Astrocyte (in vitro differentiated cells and primary cell): ENCODE data around the gene MRPL10. TPM values are rescaled to one million over a fixed set of nuclear protein-coding genes. Genes with fewer than 3 reads are reported as not detected.

Experiments
- DNase-seq: peaks from one replicate; pipeline ENCODE4 v3.0.0-alpha.2; 2010; ENCODE audit warnings: low read depth
- FAIRE-seq: peaks from 2 replicates; lab custom pipeline; 2011; peaks lifted over from hg19 to GRCh38; lab: Jason Lieb, UNC
- H2AFZ ChIP-seq: 2 replicates; pipeline ENCODE4 v1.6.0; 2012; ENCODE audit warnings: low read depth, low read length, inconsistent platforms
- H3K27ac ChIP-seq: 2 replicates; pipeline ENCODE4 v1.5.1; 2011; ENCODE audit warnings: low read depth, low read length, inconsistent platforms
- H3K27me3 ChIP-seq: 2 replicates; pipeline ENCODE4 v1.6.0; 2011; ENCODE audit warnings: low read length, inconsistent platforms; ENCODE audit not compliant: insufficient read depth
- H3K36me3 ChIP-seq: 2 replicates; pipeline ENCODE4 v1.5.1; 2011; ENCODE audit warnings: low read length, inconsistent platforms; ENCODE audit not compliant: insufficient read depth
- H3K4me1 ChIP-seq: 2 replicates; pipeline ENCODE4 v1.5.1; 2011; ENCODE audit warnings: low read length, inconsistent platforms; ENCODE audit not compliant: insufficient read depth
- H3K4me2 ChIP-seq: 2 replicates; pipeline ENCODE4 v1.6.0; 2012; ENCODE audit warnings: low read length, inconsistent platforms
- H3K4me3 ChIP-seq: 2 replicates; pipeline ENCODE4 v1.5.1; 2011; ENCODE audit warnings: low read depth, mild to moderate bottlenecking, low read length, inconsistent platforms; ENCODE audit not compliant: insufficient read depth
- H3K79me2 ChIP-seq: 2 replicates; pipeline ENCODE4 v1.6.0; 2012; ENCODE audit warnings: mild to moderate bottlenecking, low read length, inconsistent platforms; ENCODE audit not compliant: insufficient read depth
- H3K9ac ChIP-seq: 2 replicates; pipeline ENCODE4 v1.6.0; 2012; ENCODE audit warnings: mild to moderate bottlenecking, low read length, inconsistent platforms
- H3K9me3 ChIP-seq: 2 replicates; pipeline ENCODE4 v1.5.1; 2012; ENCODE audit warnings: low read depth, mild to moderate bottlenecking, low read length, inconsistent platforms; ENCODE audit not compliant: insufficient read depth
- H4K20me1 ChIP-seq: 2 replicates; pipeline ENCODE4 v1.6.0; 2012; ENCODE audit warnings: low read length, inconsistent platforms; ENCODE audit not compliant: insufficient read depth
- H3K27ac Mint-ChIP-seq: one replicate; pipeline ENCODE4 v1.8.0; 2021; ENCODE audit warnings: mild to moderate bottlenecking, mixed read lengths; ENCODE audit not compliant: unreplicated experiment
- H3K27me3 Mint-ChIP-seq: one replicate; pipeline ENCODE4 v1.8.0; 2021; ENCODE audit warnings: low read depth, mixed read lengths; ENCODE audit not compliant: unreplicated experiment
- H3K36me3 Mint-ChIP-seq: one replicate; pipeline ENCODE4 v1.8.0; 2021; ENCODE audit warnings: low read depth, mixed read lengths; ENCODE audit not compliant: unreplicated experiment
- H3K4me1 Mint-ChIP-seq: one replicate; pipeline ENCODE4 v1.8.0; 2021; ENCODE audit warnings: low read depth, mixed read lengths; ENCODE audit not compliant: unreplicated experiment
- H3K4me3 Mint-ChIP-seq: one replicate; pipeline ENCODE4 v1.8.0; 2021; ENCODE audit warnings: mild to moderate bottlenecking, moderate library complexity, mixed read lengths; ENCODE audit not compliant: unreplicated experiment
- H3K9me3 Mint-ChIP-seq: one replicate; pipeline ENCODE4 v1.8.0; 2021; ENCODE audit warnings: mild to moderate bottlenecking, mixed read lengths; ENCODE audit not compliant: unreplicated experiment
- CTCF ChIP-seq: IDR thresholded peaks from 2 replicates; pipeline ENCODE4 v1.5.1; 2011; ENCODE audit warnings: low read depth, mild to moderate bottlenecking, inconsistent platforms, low read length, moderate library complexity; ENCODE audit not compliant: insufficient read depth
- EZH2 ChIP-seq: IDR thresholded peaks from 2 replicates; pipeline ENCODE4 v1.6.1; 2012; ENCODE audit warnings: mild to moderate bottlenecking, low read length, inconsistent platforms; ENCODE audit not compliant: insufficient read depth
- total RNA-seq: library from RNA; stranded (reverse); gene quantifications from 2 replicates; pipeline ENCODE4 v1.2.1, GENCODE V29; 2021

The MRPL10 gene
- total RNA-seq, 1 donor from 2014 or later, result 33.2 TPM

- Histone ChIP-seq H3K27ac (no peak overlapping the region), H3K9ac (no peak overlapping the region), H3K27me3 (no peaks in the 10 kb centered on the region), H3K79me2 (peaks cover 8% of the 10 kb centered on the region), H2AFZ (no peak overlapping the region), H4K20me1 (peaks cover 10% of the 10 kb centered on the region), H3K4me3 (no peak overlapping the region), H3K4me2 (no peak overlapping the region), H3K36me3 (peaks cover 35% of the 10 kb centered on the region), H3K9me3 (no peaks in the 10 kb centered on the region), H3K4me1 (peaks cover 15% of the 10 kb centered on the region)
- Mint-ChIP-seq H3K27me3 (no peaks in the 10 kb centered on the region), H3K9me3 (no peaks in the 10 kb centered on the region), H3K4me3 (no peak overlapping the region), H3K4me1 (peaks cover 6% of the 10 kb centered on the region), H3K36me3 (peaks cover 18% of the 10 kb centered on the region), H3K27ac (no peak overlapping the region)
- TF ChIP-seq EZH2, result no peak
- no peak for TF ChIP-seq CTCF
- DNase-seq, result no peak
- FAIRE-seq, result no peak
Observed at GRCh38 chr17:47823519-47823918, 7.8 kb downstream of the MRPL10 start.

DNA sequence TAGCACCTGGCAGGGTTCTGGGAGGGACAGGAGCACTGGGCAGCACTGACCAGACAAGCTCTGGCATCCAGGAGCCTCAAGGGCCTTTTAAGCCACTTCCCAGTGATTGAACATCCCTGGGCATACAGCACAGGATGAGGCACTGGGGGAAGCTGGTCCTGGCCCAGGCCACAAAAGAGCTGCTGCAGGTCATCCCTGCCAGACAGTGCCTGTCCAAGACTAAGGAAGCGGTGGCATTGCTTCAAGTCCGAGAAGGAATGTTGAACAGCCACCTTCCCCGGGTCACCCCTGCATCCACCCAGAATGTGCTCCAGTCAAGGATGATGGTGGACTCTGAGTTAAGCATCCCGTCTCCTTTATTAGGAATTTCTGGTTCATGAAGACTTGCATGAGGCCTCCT, 8.6 kb downstream of the MRPL10 start:
- Histone ChIP-seq H3K4me1 (peaks cover 15% of the 10 kb centered on the region), H3K9ac (no peak overlapping the region), H4K20me1 (peaks cover 10% of the 10 kb centered on the region), H3K4me2 (no peak overlapping the region), H2AFZ (no peak overlapping the region), H3K9me3 (no peaks in the 10 kb centered on the region), H3K4me3 (no peak overlapping the region), H3K27me3 (no peaks in the 10 kb centered on the region), H3K79me2 (peaks cover 4% of the 10 kb centered on the region), H3K27ac (no peak overlapping the region), H3K36me3 (peaks cover 32% of the 10 kb centered on the region)
- DNase-seq (no peak), FAIRE-seq (no peak)
- Mint-ChIP-seq H3K4me1 (peaks cover 6% of the 10 kb centered on the region), H3K27ac (no peak overlapping the region), H3K27me3 (no peaks in the 10 kb centered on the region), H3K36me3 (peaks cover 19% of the 10 kb centered on the region), H3K4me3 (peak overlapping the region; percentile 34), H3K9me3 (no peaks in the 10 kb centered on the region)
- TF ChIP-seq EZH2, result no peak
- no peak for TF ChIP-seq CTCF
